ENCODE measurements around the gene CDC25A.

Gene CDC25A

DNA sequence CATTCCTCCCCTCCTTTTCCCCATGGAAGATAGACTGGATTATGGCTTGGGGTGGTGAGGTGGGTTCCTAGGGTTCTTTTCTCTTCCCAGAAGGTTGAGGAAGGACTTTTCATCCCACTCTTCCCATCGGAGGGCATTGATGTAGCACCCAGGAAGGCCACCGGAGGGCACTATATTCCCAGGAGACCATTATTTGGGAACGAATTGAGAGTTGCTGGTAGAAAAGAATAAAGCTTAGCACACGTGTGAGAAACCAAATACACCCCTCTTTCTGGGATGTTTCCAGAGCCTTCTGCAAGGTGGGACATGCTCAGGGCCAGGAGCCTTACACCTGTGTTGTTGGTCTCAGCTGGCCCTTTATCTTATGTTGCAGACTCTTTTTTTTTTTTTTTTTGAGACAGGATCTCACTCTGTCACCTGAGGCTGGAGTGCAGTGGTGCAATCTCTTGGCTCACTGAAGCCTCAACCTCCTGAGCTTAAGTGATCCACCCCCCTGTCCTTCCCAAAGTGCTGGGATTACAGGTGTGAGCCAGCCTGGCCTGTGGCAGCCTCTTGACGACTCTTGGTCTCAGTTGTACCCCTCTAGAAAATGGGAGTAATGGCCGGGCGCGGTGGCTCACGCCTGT lies 6.3 kb upstream of the CDC25A start:
- DNase-seq = peak; percentile 81

DNA sequence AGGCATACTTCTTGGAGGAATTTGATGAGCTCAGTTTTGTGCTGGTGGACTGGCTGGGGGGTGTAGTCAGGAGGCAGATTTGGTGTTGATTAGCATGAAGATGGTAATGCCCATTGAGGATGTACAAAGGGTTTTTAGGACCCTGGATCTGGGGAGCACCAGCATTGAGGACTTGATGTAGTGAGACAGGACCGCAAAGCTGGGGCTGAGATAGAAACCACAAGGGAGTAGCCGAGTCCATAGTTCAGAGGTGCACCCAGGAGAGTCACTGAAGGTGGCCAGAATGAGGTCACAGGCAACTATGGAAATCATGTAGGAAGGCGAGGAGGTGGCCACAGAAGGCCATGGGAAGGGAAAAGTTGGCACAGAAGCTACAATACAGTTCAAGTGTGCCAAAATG lies 2.7 kb upstream of the CDC25A start:
- no peak for DNase-seq

DNA sequence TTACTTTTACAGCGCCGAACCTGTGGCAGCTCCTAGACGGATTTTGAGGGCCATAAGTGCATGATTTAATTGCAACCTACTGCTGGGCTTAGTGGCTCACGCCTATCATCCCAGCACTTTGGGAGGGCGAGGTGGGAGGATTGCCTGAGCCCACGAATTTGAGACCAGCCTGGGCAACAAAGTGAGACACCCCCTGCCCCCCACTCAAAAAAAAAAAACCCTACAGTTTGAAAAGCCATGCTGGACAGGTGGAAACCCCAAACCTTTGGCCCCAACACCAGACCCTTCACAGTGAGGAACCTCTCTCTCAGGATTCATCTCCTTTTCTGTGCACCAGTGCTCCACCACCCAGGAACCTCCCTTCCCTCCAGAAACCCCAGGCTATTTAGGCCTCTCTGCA lies 1.1 kb upstream of the CDC25A start:
- peak; percentile 34 for DNase-seq

DNA sequence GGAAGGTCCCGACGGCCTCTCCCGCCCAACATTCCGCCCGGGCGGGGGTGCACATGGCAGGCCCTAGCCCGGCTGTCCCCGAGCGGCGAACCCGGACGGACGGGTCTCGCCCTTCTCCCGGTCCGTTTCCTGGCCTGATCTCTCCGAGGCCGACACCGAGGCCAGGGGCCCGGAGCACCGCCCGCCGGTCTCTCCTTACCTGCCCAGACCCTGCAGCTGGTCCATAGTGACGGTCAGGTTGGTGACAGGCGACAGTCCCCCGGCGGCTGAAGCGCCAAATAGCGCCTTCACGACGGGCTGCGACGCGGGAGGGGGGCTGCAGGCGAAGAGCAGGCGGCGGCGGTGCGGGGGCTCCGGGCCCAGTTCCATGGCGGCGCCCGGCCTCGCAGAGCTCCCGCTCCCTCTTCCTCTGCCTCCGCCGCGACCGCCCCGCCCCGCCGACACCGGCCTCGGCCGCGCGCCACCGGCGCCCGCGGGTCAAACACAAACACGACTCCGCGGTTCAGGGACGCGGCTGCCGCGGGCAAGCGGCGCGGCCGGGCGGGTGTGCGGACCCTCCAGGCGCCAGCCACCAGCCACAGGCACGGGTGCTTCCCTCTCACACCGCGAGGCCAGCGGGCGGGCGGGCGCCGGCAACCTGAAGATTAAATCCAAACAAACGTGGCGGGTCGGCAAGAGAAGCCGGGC lies 495 bp downstream of the CDC25A start:
- DNase-seq = peak; percentile 43

DNA sequence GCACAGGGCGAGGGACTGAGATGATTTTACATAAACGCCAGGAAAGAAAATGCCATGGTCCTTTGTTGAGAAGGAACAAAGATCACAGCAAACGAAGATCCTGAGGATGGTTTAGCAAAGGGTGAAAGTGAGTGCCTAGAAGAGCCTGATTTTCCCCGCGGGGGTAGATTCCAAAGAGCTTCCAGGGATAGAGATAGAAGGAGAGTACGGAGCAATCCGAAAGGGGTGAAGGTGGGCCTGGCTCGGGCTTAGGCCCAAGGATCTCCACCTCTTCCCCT lies 977 bp downstream of the CDC25A start:
- peak; percentile 37 for DNase-seq

DNA sequence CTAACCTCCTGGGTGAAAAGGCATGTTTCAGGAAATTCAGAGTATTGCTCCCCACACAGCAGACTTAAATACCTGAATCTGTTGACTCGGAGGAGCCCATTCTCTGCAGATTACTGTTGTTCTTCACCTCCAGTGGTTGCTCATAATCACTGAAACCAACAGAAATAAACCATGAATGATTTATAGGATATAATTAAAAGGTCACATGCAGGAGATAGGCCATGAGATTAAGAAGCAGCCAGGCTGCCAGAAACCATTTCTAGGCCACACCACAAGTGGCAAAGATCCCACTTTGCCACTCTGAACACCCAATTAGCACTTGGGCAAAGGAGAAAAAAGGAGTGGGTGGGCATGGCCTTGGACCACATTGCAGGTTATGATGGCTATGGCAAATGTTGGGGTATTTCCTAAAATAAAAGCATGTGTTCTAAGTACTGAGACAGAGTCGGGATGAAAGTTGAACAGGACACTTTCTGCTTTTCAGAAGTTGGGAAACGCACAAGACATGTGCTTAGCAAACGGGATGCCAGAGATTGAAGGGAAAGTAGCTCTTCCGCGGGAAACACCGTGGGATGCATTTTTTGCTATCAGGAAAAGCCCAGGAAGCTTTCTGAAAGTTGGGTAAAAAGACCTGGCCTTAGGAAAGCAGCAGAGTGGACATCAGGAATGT lies 1.5 kb downstream of the CDC25A start:
- DNase-seq = no peak

DNA sequence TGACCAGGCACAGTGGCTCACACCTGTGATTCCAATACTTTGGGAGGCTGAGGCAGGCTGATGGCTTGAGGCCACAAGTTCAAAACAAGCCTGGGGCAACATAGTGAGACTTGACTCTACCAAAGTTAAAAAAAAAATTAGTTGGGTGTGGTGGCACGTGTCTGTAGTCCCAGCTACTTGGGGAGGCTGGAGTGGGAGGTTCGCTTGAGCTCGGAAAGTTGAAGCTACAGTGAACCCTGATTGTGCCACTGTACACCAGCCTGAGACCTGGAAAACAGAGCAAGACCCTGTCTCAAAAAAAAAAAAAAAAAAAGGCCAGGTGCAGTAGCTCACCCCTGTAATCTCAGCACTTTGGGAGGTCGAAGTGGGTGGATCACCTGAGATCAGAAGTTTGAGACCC lies 3.1 kb downstream of the CDC25A start:
- DNase-seq = no peak

DNA sequence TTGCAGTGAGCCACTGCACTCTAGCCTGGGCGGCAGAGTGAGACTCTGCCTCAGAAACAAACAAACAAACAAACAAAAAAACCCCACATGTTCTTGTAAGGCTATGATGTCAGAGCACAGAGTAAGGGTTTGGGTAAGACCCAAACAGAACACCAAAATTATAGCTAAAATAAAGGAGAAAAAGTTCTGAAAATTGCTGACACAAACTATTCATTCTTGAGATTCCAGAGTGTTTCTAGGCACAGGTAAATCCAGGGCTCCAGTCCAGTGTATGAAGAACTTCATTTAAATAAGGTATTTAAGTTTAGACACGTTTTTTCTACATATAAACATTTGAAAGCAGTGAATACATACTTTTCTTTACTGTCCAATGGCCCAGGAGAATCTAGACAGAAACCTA lies 3.9 kb downstream of the CDC25A start:
- no peak for DNase-seq

DNA sequence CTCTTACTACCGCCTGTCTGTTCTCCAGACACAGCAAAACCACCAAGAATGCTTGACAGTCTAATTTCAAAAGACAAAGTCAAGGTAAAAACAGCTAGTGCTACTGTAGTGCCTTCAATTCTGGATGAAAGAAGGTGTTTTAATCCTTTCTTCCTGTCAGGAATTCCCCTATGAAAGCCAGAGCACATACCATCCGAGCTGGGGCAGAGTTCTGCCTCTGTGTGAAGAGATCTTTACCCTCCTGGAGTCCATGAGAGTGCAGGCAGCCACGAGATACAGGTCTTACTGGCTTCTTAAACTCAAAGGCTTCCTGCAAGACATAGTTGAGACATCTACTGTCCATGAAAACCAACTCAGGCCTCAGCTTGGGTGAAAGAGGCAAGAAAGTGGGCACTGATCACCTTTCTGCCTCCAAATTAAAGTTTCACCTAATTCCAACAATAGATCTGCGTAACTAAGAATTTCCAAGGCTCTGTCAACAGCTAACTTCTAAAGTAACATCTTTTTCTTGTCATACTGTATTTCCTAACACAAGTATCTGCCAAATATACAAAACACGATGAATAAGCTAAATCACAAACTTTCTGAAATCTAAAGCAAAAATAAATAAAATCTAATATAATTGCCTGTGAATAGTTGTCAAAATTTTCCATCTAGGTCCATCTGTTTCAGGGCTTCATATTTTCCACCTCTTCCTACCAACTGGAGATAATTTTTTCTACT lies 7.5 kb downstream of the CDC25A start:
- no peak for DNase-seq

DNA sequence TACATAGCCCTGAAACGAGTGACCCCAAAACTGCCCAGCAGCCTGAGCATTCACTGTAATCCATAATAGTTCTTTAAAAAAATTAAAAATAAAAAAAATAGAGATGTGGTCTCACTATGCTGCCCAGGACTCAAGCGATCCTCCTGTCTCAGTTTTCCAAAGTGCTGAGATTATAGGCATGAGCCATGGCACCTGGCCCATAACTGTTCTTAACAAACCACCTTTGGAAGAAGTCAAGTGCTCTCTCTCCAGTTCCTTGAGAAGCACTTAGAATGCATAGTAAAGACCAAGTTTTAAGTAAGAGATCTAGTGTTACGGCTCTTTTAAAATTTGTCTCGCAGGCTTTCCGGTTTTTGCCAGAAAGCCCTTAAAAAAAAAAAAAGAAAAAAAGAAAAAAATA lies 8.2 kb downstream of the CDC25A start:
- DNase-seq = no peak

DNA sequence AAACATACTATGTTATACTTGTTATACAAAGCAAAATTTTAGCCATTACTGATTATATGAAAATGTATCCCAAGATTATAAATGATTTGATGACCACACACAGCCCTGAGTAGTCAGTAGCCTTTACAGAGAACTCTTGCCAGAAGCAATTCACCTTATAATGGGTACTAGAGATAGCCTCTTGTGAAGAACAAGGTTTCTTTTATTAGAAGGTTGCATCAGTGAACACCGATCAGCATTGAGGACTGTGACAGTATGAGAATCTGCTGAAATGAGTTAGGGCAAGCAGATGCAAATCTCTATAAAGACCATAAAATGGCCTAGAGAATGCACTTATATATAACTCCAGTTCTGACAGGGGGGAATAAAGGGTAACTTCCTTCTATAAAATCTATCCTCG lies 10.1 kb downstream of the CDC25A start:
- DNase-seq = no peak

DNA sequence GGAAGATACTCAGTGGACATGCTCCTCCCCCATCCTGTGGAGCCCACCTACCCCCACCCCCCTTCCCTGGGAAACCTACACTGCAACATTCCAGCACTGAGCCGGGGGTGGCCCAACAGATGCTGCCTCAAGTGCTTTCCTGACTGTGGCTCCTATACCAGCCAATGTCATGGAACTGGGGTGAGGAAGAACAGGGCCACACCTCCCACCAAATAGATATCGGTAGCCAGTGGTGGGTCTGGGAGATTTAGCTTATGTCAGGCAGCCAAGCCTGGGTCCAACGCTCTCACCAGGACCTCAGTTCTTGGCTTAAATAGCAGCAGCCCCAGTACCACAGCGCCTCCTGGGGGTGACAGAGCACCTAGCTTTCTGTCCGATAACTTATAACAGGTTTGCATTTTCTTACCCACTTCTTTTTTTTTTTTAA lies 30.3 kb downstream of the CDC25A start:
- DNase-seq = peak; percentile 70

DNA sequence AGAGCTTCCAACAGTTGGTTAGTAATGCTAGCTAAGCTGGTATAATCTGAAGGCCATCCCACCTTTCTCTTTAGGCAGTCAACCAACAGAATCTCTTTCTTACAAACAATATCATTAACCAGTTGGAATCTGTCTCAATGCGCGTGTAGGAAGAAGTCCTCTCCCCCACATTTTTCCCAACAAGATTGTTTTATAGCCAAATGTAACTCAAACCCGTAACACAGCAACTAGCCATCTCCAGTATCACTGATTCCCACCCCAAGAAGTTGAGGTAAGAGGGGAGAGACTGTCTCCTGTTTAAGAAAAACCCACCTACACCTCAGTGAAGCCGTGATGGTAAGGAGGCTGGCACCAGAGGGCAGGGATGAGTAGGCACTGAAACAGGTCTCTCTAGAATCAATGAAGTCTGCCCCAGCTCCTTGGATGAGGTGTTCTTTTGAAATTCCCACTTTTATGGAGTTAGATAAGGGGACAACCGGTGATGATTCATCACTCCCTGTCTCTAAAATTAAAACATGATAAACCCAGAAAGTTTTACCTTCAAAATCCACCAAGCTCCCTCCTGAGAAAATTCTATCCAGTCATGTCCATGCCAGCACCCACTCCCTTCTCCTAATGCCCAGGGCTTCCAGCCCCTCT lies 30.9 kb downstream of the CDC25A start:
- no peak for DNase-seq

DNA sequence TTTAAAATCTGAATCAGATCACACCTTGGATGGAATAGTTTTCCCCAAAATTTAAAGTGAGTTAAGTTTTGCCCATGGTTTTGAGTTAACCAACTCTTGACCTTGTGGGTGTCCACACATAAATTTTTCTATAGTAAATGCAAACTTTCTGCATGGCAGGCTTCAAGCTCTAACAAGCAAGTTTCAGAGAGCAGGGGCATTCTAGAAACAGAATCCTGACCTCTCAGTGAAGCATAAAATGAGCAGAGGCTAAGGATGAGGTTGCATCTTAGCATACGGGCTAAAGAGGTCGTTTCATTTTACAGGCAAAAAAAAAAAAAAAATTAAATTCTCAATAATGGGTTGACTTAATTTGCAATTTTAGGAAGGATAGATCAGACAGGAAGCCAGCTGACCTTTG lies 32.1 kb downstream of the CDC25A start:
- DNase-seq = no peak

DNA sequence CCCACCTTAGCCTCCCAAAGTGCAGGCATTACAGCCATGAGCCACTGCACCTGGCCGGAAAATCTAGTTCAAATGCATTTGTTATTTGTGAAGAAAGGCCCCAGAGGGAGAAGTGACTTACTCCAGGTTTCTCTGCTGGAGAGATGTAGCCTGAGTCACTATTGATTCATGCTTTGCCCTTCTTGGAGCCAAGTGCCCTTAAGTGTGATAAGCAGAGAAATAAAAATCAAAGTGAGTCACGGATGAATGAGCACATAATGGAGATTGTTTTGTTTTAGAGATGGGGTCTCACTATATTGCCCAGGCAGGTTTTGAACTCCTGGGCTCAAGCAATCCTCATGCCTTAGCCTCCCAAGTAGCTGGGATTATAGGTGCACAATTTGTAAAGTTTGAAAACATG lies 33.1 kb downstream of the CDC25A start:
- no peak for DNase-seq

DNA sequence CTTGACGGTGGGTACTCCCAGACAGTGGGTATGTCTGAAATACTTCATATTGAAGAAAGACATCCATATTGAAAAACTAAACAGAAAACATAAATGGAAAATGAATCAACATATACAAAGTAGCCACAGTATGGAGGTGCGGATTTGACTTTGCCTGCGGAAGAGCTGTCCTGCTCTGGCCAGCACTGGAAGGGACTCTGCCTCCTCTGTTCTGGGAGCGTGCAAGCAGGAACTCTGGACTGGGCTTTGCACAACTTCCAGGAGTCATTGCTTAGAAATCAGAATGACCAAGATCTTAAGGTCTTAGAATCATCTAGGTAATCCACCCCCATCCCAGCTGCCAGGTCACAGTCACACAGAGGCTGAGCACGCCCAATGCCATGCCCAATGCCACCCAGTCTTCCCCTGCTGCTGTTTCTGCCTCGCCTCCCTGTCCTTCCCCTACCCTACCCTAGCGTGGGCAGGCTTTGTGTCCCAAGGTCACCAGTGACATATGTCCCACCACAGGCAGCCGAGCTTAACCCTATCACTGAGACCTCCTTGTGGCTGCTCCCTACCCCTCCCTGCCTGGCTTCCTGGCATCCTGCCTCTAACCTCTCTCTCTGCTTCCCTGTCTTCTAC lies 36.3 kb downstream of the CDC25A start:
- no peak for DNase-seq

DNA sequence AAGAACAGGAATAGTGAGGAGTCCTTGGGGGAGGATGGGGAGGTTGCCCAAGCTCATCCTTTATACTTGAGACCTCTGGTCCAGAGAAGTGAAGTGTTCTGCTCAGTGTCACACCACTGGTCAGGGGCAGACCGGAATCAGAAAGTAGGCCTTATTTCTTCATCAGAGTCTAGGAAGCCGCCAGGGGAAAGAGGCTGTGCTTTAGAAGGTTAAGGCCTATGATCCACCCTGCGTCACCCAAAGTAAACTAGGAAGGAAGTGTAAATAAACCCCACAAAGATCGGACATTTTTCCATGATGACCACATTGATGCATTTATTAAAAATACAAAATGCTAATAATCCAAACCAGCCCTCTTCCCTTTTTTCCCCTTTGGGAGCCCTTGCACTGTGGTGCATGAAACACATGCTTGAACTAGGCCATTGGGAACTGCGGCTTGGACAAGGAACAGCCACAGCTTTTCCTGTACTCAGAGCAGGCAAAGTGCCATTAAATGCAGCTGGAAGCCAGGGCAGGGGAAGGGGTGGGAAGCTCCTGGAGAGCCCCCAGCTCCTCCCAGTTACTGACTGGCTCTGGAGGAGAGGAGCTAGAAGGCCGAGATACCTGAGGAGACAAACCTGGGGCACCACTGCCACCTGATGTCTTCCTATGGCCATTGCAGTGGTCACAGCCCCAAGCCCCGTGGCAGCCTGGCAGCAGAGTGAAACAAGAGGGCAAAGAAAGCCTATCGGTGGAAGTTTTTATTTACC lies 37.0 kb downstream of the CDC25A start:
- peak; percentile 86 for DNase-seq

DNA sequence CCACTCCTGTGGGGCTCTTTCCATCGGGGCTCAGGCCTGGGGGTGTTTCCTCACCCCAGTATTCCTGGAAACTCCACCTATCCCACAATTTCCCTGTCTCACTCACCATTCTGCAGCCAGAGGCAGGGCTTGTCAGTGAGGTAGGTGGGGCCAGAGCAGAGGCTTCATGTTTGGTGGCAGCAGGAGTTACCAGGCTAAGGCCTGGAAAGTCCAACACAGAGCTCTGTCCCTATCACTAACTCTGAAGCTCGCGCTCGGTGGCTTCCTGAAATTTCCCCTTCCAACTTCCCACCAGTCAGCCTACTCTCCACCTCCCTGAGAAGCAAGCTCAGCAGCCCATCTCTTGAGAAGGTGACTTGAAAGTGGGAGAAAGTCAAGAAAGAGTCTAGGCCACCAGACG lies 44.2 kb downstream of the CDC25A start:
- no peak for DNase-seq

DNA sequence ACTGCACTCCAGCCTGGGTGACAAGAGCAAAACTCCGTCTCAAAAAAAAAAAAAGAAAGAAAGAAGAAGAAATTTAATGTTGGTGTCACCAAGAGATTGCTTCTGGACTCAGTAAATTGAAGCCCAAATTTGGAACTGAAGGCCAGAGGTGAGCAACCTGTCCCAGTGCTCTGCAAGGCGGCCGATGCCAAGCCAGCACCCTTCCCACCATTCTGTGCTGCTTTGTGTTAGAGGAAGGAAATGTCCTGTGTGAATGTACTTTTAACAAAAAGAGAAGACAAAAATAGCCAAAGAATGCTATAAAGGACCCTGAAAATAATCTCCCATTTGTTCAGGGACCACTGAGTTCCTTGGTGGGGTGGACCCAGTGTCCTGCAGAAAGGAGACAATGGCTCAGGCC lies 44.6 kb downstream of the CDC25A start:
- DNase-seq = no peak

DNA sequence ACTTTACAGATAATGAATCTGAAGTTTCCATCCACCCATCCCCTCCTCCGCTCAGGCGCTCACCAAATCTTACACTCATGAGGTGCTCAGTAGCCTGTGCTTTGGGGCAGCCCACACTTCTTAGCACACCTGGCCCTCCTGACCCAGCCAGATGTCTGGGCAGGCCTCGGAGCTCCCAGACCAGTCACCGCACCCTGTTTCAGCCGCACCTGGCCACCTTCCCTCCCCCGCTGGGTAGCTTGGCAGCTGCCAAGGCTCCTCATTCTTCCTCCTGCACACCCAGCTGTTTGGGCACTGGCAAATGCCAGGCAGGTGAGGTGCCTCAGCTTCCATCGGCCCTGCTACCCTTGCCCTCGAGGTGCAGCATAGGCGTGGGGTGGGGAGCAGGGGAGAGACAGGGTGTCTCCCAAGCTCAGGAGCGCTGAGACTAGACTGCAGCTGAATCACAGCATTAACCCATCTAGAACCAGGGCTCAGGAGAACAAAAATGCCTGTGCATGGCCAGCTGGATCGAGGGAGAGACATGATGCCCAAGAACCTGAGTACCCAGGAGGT lies 45.8 kb downstream of the CDC25A start:
- DNase-seq = no peak

DNA sequence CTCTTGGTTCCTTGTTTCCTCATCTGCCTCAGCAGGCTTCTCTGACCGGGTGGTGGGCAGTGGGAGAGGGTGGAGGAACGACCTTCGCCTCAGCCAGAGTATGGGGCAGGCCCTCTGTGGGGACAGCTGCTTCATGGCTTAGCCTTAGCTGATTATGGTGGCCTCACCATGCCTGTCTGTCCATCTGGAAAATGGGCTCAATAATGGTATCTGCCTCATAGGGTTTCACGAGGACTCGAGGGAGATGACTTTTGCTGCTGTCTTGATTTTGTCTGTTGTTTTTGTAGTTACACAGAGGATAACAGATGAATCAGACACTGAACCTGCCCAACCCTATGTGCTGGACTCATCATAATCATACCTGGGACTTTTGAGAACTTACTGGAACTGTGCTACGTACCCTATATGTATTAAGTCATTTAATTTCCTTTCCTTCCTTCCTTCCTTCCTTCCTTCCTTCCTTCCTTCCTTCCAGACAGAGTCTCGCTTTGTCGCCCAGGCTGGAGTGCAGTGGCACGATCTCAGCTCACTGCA lies 46.5 kb downstream of the CDC25A start:
- no peak for DNase-seq

All from NCI-H82 (cell line).